ENCODE measurements around the gene SNRNP200.

- no peak for TF ChIP-seq POLR2A (IDR thresholded peaks at IDR 0.05)
- TF ChIP-seq, protein P1, sequence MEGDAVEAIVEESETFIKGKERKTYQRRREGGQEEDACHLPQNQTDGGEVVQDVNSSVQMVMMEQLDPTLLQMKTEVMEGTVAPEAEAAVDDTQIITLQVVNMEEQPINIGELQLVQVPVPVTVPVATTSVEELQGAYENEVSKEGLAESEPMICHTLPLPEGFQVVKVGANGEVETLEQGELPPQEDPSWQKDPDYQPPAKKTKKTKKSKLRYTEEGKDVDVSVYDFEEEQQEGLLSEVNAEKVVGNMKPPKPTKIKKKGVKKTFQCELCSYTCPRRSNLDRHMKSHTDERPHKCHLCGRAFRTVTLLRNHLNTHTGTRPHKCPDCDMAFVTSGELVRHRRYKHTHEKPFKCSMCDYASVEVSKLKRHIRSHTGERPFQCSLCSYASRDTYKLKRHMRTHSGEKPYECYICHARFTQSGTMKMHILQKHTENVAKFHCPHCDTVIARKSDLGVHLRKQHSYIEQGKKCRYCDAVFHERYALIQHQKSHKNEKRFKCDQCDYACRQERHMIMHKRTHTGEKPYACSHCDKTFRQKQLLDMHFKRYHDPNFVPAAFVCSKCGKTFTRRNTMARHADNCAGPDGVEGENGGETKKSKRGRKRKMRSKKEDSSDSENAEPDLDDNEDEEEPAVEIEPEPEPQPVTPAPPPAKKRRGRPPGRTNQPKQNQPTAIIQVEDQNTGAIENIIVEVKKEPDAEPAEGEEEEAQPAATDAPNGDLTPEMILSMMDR (IDR thresholded peaks at IDR 0.05): no peak
Observed at GRCh38 chr2:96336873-96337272, 31.5 kb upstream of the SNRNP200 start.
